Measurements from ENCODE around the gene DPM1.

The DPM1 gene

GRCh38 chr20:50893620-50894019 is 64.7 kb downstream of the DPM1 start:
- peaks cover 82% of the 10 kb centered on the region for H3K36me3 ChIP-seq
- TF ChIP-seq CTCF (IDR thresholded peaks at IDR 0.05), result no peak
- H3K9me3 ChIP-seq, result no peaks in the 10 kb centered on the region
- H3K27ac ChIP-seq, result no peak overlapping the region
- no peaks in the 10 kb centered on the region for H3K27me3 ChIP-seq
- no peak overlapping the region for H3K4me3 ChIP-seq (ENCODE audit: low read depth in 1 of 2, low read length in 1 of 2)
- no peaks in the 10 kb centered on the region for H3K4me1 ChIP-seq (ENCODE audit: control insufficient read depth in 1 of 2, insufficient read depth in 1 of 2, low read depth in 1 of 2, low read length in 1 of 2)

- H3K4me3 ChIP-seq (ENCODE audit: low read depth in 1 of 2, low read length in 1 of 2), result no peak overlapping the region
- no peaks in the 10 kb centered on the region for H3K27me3 ChIP-seq
- H3K36me3 ChIP-seq, result peaks cover 79% of the 10 kb centered on the region
- H3K4me1 ChIP-seq (ENCODE audit: control insufficient read depth in 1 of 2, insufficient read depth in 1 of 2, low read depth in 1 of 2, low read length in 1 of 2), result no peaks in the 10 kb centered on the region
- H3K27ac ChIP-seq, result no peak overlapping the region
- TF ChIP-seq CTCF (IDR thresholded peaks at IDR 0.05), result no peak
- H3K9me3 ChIP-seq, result no peaks in the 10 kb centered on the region
Measured at GRCh38 chr20:50892394-50892793, 65.9 kb downstream of the DPM1 start.

- no peak overlapping the region for H3K27ac ChIP-seq
- H3K27me3 ChIP-seq, result no peaks in the 10 kb centered on the region
- no peak overlapping the region for H3K4me3 ChIP-seq (ENCODE audit: low read depth in 1 of 2, low read length in 1 of 2)
- H3K36me3 ChIP-seq, result peaks cover 77% of the 10 kb centered on the region
- TF ChIP-seq CTCF (IDR thresholded peaks at IDR 0.05), result no peak
- H3K4me1 ChIP-seq (ENCODE audit: control insufficient read depth in 1 of 2, insufficient read depth in 1 of 2, low read depth in 1 of 2, low read length in 1 of 2), result no peaks in the 10 kb centered on the region
- no peaks in the 10 kb centered on the region for H3K9me3 ChIP-seq
Measured at GRCh38 chr20:50891138-50891537, 67.2 kb downstream of the DPM1 start.

GRCh38 chr20:50887576-50887975 is 70.8 kb downstream of the DPM1 start:
- Histone ChIP-seq H3K36me3 (peaks cover 56% of the 10 kb centered on the region), H3K9me3 (no peaks in the 10 kb centered on the region), H3K4me3 (ENCODE audit: low read depth in 1 of 2, low read length in 1 of 2) (no peak overlapping the region), H3K4me1 (ENCODE audit: control insufficient read depth in 1 of 2, insufficient read depth in 1 of 2, low read depth in 1 of 2, low read length in 1 of 2) (no peaks in the 10 kb centered on the region), H3K27me3 (no peaks in the 10 kb centered on the region), H3K27ac (no peak overlapping the region)
- no peak for TF ChIP-seq CTCF (IDR thresholded peaks at IDR 0.05)

GRCh38 chr20:50886184-50886790 is 72.0 kb downstream of the DPM1 start:
- Histone ChIP-seq H3K36me3 (peaks cover 43% of the 10 kb centered on the region), H3K4me3 (ENCODE audit: low read depth in 1 of 2, low read length in 1 of 2) (no peak overlapping the region), H3K27me3 (no peaks in the 10 kb centered on the region), H3K4me1 (ENCODE audit: control insufficient read depth in 1 of 2, insufficient read depth in 1 of 2, low read depth in 1 of 2, low read length in 1 of 2) (no peaks in the 10 kb centered on the region), H3K9me3 (no peaks in the 10 kb centered on the region), H3K27ac (no peak overlapping the region)
- TF ChIP-seq CTCF (IDR thresholded peaks at IDR 0.05), result no peak

- H3K27ac ChIP-seq, result no peak overlapping the region
- H3K4me1 ChIP-seq (ENCODE audit: control insufficient read depth in 1 of 2, insufficient read depth in 1 of 2, low read depth in 1 of 2, low read length in 1 of 2), result no peaks in the 10 kb centered on the region
- H3K4me3 ChIP-seq (ENCODE audit: low read depth in 1 of 2, low read length in 1 of 2), result no peak overlapping the region
- H3K9me3 ChIP-seq, result no peaks in the 10 kb centered on the region
- no peaks in the 10 kb centered on the region for H3K27me3 ChIP-seq
- no peak for TF ChIP-seq CTCF (IDR thresholded peaks at IDR 0.05)
- H3K36me3 ChIP-seq, result peaks cover 38% of the 10 kb centered on the region
Measured at GRCh38 chr20:50885781-50886180, 72.6 kb downstream of the DPM1 start.

All from neutrophil (primary cell).